ENCODE data around the gene FRY.

Gene FRY

DNA sequence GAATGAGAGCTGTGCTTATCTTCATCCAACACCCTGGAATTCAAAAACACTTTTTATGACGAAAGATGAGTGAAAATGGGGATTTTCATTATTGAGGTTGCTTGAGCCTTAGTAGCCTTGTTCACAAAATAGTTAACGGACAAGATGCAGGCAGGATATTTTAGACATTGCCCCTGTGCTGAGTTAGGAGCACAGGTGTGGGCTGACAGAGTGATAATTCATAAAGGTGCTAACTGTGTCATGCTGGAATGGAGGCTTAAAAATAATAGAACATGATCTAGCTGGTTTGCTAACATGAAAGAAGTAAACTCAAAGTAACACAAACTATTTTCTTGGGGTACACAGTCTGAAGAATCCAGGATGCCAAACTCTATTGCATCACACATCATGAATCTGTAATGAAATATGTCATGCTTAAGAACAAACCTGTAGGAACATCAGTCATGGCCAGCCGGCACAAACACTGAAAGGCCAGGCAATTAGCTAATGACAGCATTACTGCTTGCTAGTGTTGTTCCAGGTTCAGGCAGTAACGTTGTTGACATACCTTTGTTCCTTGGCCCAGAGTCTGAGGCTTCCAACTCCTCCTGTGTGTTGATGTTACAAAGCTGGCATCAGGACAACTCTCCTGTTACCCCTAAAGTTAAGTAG is 55.3 kb downstream of the FRY start:
- DNase-seq (ENCODE audit: low spot score), result no peak

DNA sequence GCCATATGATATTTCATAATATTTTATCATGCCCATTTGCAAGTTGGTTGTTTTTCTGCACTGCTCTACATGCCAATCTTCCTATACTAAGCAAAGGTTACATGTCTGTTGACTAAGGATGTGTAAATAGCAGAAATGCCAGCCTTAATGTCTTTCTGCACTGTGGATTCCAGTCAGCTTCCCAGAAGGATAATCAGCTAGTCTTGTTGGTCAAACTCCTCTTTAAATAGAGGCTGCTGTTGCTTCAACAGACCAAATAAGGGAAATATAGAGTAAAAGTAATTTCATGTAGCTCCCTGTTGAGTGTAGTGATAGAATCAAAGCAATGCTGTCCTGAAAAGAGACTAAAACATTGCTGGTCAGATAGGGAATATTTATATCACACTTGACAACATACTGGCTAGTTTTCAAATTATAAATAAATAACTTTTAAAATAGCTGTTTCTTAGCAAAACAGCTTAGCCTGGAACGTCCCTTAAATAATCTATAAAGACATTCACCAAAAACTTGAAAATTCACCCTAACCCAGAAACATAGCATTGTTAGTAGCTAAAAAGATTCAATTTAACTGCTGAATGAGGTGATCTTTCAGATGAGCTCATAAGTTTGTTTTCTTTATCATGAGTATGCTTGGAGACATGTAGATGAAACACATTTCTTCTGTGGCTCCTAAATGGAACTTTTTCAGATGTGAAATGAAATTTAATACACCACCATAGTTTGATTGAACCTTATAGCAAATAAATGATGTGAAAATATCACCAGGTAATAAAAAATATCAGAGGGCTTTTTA is 56.6 kb downstream of the FRY start:
- DNase-seq (ENCODE audit: low spot score), result no peak

DNA sequence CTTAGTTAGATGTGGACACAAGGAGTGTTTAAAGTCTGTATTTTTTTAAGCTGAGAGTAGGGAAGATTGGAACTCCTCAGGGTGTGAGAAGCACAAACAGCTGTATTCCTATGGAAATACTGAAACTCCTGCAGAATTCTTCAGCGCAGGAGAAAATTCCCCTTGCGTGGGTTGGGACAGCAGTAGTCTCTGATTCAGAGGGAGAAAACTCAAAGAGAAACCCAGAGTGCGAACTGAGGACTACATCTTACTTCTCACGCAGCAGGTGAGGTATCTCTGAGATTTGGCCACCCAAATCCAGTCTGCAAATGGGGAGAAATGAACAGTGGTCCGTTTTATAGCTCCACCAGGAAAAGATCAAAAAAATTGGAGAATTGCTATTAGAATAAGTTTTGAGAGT is 60.9 kb downstream of the FRY start:
- DNase-seq (ENCODE audit: low spot score), result no peak

DNA sequence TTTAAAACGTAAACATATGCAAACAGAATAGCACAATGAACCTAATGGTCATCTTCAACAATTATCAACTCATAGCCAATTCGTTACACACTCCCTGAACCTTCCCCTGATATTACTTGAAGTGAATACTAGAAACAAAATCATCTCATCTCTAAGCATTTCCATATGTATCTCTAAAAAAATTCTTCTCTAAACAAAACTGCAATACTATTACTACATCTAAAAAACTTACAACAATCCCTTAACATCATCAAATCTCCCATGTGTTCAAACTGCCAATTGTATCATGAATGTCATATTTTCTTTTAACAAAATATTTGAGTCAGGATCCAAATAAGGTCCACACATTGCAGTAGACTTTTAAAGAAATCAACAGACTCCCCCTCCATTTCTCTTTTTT is 61.4 kb downstream of the FRY start:
- DNase-seq (ENCODE audit: low spot score), result no peak

DNA sequence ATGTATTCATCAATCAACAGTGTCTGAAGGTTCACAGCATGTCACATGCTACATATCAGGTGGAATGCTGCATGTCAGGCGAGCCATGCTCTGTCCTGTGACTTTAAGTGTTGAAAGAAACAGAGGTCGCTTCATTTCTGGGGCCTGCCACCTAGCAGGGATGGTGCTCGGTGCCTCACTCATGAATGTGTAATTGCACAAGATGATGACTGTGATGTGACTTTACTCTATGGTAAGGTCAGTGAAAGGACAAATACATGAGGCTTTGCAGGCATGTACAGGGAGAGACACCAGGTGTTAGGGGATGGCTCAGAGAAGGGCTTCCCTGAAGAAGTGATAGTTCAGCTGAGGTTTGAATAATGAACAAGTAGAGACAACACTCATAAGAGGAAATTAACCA is 66.7 kb downstream of the FRY start:
- no peak for DNase-seq (ENCODE audit: low spot score)

DNA sequence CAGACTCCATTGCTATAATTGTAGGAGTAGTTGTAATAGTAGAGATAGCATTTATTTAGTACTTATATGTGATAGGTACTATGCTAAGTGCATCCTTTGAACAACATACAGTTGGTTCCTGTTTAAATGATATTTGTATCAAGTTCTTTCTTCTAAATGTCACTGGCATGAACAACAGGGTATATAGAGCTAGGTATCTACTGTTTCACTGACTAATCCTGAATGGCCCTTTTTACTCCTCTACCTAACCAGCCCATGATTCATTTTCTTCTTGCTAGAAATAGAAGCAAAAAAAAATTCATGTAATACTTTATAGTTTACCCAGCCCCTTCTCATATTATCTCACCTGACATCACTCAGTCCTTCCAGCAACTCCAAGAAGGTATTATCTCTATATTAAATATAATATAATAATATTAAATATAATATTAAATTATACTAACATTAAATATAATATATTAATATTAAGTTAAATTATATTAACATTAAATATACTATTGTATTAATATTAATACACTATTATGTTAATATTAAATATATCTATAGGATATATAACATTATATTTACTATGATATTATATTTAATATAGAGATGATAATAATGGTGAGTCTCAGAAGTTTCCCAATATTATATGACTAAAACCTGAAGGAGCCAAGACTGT is 74.2 kb downstream of the FRY start:
- no peak for DNase-seq (ENCODE audit: low spot score)

DNA sequence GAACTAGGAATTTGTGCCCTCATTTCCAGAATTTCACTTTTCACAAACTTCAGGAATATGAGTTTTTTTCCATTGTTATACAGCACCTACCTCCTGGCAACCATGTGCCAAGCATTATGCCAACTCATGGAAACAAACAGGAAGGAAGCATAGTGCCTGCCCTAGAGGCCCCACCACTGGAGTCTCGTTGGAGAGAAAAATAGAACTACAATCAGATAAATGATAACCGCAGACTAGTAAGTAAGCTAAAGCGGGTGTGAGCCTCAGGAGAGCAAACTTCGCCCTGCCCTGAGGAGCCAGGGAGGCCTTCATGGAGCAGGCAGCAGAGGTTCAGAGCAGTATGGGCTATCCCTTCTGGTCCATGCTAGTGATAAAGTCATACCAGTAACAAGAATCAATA is 75.9 kb downstream of the FRY start:
- DNase-seq (ENCODE audit: low spot score), result no peak

DNA sequence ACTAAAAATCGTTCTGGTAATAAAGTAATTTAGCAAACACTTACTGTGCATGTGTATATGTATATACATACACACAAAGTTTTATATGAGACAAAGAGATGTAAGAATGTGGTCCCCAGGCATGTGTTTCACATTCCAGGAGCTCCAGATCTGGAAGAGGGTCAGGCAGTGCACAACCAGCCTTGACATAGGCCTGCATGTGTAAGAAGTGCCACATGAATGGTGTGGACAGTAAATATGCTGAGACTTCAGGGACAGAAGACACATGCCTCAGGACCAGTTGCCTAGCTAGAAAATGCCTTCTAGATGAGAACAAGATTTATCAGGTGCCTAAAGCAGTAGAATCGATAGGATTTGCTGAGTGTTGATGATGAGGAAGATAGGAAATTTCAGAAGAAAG is 76.4 kb downstream of the FRY start:
- DNase-seq (ENCODE audit: low spot score), result no peak

DNA sequence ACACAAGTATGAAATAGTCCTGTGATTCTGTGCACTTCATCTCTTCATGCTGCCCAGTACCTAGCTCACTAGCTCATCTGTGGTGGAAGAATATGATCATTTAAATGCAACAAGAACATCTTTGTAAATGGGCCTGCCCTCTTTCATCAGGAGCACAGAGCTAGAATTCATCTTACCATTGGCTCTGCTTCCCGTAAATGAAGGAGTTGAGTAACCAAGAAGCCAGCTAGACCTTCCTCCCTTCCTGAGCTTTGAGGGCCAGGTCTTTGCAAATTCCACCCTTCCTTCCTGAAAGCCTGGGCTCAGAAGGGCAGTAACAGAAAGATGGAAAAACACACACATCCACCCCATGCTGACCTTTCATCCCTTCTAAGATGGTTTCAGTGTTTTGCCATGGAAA is 82.0 kb downstream of the FRY start:
- DNase-seq (ENCODE audit: low spot score), result no peak

DNA sequence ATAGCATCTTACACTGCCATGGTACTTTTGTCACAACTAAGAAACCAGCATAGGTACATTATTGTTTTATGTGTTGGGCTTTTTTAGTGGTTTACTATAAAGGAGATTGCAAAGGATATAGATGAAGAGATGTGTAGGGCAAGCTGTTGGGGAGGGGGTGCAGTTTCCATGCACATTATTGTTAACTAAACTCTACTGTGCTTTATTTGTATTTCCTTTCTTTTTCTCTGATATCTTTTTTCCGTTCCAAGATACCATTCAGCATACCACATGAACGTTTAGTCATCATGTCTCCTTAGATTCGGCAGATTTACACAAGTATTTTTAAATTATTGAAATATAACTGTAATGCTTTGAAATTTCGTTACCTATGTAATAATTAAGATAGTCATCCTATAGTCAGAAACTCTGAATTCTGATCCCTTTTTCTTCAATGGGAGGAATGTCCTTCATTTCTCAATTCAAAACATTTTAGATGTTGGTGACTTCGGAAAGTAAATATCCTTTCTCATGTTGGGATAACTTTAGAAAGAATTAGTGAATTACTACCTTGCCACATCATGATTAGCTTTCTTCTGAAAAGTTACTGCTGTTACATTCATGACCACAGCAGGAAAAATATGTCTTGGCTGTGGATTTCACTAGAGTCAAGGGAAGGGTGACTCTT is 82.8 kb downstream of the FRY start:
- no peak for DNase-seq (ENCODE audit: low spot score)

DNA sequence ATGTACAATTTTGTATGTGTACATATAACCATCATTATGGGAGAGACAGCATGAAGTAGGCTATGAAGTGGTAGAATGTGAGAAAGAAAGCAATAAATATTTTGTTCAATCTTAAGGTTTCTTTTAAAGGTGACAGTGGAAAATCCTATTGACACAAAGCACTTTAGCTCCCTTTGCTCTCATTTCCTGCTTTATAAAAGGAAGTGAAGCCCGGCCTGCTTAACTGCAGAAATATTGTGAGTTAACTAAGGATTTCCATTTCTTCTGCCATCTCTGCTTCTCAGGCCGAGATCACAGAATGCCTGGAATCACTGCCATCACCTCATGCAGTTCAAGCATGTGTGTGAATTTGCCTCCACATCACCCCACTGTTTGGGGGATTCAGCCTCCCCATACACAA is 83.5 kb downstream of the FRY start:
- peak; percentile 38 for DNase-seq (ENCODE audit: low spot score)

DNA sequence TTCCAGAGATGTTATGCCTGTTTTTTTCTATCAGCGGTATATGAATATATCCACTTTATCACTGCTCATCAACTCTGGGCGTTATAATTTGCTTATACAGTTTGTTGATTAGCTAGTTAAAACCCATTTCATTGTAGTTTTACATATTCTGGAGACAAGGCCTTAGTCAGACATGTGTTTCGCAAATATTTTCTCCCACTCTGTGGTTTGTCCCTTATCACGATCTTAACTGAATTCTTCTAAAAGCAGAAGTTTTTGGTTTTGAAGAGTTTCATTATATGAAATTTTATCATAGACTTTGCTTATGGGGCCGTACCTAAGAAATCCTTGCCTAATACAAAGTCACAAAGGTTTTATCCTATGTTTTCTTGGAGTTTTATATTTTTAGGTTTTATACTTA is 84.6 kb downstream of the FRY start:
- DNase-seq (ENCODE audit: low spot score), result peak; percentile 39

DNA sequence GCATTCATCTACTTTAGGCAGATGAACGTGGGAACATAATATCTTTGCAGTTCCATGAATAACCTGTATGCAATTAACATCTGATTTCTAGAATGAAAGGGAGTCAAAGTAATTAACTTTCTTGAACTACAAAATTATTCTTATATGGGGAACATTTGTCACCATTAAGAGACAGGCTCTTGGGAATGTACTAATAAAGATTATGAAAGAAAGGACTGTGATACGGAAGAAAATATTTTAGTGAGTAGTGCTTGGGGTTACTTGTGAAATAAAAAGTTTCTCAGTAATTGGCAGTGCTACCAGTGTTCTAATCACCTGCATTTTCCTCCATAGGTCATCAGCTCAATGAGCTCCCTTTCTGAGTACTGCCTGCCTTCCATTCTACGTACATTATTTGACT is 85.4 kb downstream of the FRY start:
- DNase-seq (ENCODE audit: low spot score), result peak; percentile 10

DNA sequence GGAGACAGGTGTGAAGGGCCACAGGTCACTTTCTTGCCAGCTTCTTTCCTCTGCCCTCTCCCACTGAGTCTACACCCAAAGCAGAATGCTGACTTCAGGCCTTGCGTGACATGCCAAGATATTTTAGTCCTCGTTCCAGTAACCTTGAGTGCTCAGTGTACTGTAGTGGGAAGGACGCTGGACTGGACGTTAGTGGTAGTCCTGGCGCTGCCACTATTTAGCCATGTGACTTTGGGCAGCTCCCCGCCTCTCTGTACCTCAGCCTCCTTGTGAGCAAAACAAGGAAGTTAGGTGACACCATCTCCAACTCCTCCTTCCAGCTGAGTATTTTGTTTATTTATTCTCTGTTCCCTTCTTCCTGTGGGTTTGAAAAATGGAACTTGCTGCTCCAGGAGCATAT is 86.1 kb downstream of the FRY start:
- no peak for DNase-seq (ENCODE audit: low spot score)

DNA sequence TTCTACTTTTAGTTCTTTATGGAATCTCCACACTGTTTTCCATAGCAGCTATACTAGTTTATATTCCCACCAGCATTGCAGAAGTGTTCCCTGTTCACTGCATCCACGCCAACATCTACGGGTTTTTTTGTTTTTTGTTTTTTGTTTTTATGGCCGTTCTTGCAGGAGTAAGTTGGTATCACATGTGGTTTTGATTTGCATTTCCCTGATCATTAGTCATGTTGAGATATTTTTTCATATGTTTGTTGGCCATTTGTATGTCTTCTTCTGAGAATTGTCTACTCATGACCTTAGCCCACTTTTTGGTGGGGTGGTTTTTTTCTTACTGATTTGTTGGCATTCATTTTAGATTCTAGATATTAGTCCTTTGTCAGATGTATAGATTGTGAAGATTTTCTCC is 89.7 kb downstream of the FRY start:
- no peak for DNase-seq (ENCODE audit: low spot score)

DNA sequence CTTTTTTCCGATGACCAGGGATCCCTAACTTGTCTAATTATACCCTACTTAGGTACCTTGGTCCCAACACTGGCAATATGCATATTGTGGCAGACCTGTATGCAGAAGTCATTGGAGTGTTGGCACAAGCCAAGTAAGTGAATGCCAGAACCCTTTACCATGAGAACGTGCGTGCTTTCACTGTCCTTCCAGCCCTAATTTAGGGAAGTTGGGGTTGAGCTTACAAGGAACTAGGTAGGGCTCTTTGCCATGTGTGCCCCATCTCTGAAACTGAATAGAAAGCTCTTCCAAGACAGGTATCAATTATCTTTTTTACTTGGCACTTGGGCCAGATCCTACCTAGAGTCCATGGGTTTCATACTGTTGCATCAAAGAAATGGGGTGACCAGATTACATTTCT is 93.2 kb downstream of the FRY start:
- DNase-seq (ENCODE audit: low spot score), result no peak

DNA sequence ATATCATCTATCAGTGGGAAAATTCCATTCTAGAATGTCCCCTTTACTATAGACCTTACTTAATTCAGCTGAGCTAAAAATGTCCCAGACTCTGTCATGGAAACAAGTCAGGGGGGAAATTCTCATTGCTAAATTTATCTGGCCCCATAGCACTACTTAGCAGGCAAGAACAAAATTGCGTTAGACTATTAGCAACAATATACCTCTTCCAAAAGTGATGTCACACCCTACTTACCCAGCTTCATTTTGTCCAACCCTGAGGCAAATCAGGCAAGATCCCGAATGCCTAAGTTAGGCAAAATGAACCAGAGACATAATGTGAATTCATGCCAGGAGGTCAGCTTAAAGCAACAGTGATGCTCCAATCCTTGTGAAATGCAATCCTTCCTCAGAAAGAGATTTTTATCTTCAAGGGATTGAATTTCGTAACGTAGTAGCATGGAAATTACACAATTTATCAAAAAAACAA is 93.7 kb downstream of the FRY start:
- no peak for DNase-seq (ENCODE audit: low spot score)

DNA sequence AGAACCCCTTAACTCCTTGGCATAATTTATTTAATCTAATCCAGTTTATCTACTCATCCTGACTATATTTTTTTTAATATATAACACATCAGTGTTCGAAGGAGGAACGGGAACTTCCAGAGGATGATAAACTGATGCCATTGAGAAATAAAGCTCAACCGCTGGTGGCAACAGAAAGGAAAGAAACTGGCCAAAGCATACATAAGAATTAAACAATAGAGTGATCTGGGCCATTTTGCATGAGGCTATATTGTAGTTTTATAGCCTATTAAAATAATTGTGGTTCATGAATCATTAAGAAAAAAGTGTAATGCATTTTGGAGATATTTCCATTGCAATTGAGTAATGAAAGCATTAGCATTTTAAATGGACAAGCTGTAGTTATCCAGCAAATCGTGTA is 94.2 kb downstream of the FRY start:
- no peak for DNase-seq (ENCODE audit: low spot score)

DNA sequence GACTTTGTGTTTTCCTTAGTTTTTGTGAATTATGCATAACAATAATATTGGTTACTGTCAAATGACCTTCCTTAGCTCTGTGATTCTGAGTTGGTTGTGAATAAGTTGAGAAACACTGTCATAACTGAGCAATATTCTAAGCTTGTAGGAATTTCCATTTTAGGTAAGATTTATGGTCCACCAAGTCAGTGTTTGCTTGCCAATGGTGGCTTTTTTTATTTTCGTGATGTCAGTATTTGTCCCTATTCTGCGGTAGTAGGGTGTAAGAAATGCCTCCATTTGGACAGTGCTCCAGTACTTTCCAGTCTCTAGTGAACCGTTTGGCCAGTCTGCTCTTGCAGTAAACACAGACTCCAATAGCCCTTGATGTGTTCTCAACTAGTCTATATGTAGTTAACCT is 94.7 kb downstream of the FRY start:
- no peak for DNase-seq (ENCODE audit: low spot score)

DNA sequence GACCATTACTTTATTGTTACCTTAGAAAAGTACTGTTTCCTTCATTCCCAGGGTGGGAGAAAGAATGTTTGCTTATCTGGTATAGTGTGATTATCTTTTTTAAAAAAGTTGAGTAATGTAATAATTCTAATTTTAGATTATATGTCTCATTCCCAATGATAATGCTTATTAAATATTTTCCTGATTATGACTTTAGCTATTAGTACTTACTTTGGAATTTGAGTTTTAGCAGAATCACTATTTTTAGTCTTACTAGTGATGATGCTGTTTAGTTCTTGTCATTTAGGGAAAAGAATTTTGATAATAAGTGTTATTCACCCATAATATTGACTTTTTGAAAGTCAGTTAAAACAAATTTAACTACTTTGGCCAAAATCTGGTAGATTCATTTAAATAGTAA is 95.2 kb downstream of the FRY start:
- no peak for DNase-seq (ENCODE audit: low spot score)

DNA sequence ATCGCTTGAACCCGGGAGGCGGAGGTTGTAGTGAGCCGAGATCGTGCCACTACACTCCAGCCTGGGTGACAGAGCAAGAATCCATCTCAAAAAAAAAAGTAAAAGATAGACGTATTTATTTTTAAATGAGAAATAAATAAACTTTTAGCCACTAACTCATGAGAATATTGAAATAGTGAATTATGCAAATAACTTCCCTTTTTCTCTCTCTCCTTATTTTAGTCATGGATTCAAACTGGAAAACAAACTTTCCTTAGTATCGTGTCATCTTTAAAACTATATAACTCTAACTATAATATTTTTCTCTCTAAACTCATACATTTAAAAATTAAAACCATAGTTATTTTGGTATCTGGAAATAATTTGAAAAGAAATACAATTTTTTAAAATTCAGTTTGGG is 96.1 kb downstream of the FRY start:
- DNase-seq (ENCODE audit: low spot score), result no peak

DNA sequence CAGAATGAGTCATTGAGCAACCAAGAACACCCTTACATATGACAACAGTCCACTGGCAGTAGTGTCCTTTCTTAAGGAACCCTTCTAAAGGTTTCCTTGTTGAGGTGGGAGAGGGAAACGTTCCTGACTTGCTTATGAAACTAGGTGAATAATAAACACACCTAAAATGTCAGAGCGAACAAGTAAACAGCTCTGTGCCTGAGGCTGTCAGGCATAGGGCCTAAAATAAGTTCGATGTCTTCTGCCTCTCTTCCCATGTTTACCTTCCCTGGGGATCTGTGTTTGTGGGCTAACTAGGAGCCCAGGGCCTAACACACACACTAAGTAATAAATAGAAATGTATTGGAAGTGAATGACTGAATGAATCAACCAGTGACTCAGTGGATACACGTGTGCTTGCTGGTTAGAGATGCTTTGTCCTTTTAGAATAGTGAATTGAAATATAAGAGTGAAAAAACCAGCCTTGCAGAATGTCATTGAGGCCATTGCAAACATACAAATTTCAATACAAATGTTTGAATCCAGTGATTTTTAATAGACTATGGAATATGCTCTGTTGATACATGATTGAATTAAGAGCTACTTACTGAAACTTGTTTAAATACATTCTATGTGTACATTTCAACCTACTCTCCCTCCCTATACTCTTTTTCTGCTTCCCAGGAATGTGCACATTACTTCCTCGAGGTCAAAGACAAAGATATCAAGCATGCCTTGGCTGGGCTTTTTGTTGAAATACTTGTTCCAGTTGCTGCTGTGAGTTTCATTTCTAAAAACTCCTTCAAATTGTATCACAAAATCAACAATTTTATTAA is 102.9 kb downstream of the FRY start:
- no peak for DNase-seq (ENCODE audit: low spot score)
